HG03460 (cell line): ENCODE measurements around the gene NDFIP2.
"Not testable (repeated sequence)": the region's sequence is repeated elsewhere in the genome, so short reads cannot be mapped to it uniquely, and the experiment has no call there.

ENCODE experiments used
- ATAC-seq: cut with Tn5 transposase; IDR thresholded peaks from one replicate; pipeline ENCODE4 v1.9.1; 2021; ENCODE audit not compliant: unreplicated experiment

The NDFIP2 gene

DNA sequence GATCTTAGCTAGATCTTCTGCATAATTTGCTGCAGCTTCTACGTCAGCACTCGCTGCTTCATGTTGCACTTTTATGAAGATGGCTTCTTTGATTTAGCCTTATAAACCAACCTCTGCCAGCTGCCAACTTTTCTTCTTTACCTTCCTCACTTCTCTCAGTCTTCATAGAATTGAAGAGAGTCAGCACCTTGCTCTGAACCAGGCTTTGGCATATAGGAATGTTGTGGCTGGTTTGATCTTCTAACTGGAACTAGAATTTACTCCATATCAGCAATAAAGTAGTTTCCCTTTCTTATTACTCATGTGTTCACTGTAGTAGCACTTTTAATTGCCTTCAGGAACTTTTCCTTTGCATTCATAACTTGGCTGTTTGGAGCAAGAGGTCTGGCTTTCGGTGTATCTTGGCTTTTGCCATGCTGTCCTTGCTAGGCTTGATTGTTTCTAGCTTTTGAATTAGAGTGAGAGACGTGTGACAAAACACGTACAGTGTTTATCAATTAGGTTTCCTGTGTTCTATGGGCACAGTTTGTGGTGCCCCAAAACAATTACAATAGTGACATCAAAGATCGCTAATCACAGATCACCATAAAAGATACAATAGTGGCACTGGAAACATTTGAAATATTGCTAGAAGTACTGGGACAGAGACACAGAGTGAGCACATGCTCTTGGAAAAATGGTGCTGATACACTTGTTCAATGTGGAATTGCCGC lies 50.7 kb downstream of the NDFIP2 start:
- no peak for ATAC-seq

DNA sequence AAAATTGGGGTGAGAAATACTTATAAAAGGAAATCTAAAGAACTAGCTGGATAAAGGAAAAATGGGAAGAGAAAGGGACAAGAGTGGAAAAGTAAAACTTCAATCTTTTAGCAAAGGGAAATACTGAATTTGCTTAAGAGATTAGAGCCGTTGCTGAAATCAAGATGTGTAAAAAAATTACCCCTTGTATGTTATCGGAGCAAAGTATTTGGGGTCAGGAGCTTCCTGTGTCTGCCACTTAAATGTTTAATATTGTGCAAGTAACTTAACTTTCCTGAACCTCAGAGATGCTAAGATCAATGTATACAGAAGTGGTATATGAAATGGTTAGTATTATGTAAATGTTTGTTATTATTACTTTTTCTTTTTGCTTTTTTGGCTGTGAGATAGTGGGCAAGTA lies 51.6 kb downstream of the NDFIP2 start:
- no peak for ATAC-seq

DNA sequence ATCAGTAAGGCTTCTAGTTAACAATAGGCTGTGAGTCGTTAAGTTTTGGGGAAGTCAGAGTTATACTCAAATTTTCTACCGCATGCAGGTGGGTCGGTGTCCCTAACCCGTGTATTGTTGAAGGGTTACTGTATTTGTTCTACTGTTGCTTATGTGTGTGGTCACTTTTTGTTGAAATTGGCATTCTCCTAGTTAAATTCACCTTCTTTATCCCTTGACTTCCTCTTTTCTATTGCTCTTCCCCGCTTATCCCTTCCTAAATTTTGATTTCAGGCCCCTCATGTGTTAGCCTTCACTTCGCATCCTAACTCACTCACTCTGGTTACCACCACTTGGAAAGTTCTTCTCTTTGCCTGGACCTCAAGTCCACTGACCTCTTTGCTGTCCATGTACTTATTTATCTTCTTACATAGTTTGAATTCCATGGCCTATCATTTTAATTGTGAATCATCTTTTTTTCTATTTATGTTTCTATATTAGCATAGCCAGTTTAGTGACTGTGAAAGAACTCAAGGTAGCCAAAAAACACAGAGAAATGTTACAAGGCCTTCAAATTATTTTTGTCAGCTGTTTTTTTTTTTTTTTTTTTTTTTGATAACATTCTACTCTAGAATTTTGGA lies 52.9 kb downstream of the NDFIP2 start:
- ATAC-seq, result no peak

DNA sequence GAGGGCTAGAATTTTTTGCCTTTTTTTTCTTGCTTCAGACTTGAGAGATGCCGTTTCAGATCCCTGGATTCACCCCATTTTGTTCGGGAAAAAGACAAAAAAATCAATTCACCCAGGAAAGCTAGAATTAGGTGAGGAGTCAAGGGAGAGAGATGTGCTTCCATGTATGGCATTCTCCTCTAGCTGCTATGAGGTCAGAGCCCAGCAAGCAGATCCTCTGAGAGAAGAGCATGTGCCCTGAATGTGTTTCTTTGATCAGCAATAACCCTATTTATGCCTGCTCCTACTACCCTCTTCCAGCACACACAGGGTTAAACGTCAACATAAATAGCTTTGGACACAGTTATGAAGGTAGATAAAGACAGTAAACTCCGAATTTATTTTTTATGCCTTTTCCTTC lies 53.6 kb downstream of the NDFIP2 start:
- ATAC-seq, result no peak

DNA sequence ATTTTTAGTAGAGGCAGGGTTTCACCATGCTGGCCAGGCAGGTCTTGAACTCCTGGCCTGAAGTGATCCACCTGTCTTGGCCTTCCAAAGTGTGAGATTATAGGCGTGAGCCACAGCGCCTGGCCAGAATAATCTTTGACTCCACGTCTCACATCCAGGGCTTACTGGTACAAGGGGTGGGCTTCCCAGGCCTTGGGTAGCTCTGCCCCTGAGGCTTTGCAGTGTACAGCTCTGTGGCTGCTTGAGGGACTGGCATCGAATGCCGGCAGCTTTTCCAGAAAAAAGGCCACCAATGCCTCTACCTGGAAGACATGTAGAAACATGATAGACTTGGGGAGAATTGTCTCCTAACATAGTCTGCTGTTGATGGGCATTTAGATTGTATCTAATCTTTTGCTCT lies 57.8 kb downstream of the NDFIP2 start:
- ATAC-seq, result no peak

DNA sequence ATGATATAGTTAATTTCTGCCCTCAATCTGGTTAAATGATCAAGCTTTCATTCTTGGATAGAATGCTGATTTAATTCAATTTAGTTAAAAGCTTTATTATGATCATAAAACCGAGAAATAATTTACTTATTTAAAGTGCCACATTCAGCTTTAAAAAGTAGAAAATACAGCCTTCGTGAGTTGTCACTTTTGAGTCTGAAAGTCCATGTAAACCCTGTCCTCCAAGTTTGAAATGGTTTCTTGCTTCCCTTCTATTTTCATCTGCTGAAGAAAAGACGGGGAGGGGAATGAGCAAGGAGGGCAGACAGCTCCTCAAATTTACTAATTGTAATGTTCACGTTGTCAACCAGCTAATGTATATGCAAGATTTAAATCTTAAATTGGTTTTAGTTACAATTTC lies 59.5 kb downstream of the NDFIP2 start:
- ATAC-seq, result no peak

DNA sequence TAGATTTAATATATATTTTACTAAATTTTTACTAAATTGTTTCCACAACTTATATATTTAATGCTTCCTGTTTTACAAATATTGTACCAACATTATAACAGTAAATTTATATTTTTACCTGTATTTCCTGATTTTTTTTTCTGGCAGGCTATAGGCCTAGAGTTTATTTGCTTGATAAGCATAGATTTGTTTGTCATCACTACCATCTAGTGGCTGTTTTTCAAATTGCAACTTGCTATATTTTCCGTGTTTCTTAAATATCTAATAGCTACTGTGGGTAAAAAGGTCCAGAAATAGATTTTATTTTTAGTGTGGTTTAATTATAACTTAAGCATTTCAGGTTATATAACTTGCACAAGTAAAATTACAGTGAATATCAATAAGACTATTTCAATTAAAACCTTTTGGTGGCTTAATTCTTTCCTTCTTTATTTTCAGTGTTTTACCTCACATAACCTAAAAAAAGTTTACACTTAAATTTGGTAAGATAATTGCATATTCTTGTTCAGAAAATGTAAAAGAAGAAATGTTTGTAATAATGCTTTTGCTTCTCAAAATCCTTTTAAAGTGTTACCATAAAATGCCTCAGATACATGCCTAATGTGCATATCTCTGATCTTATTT lies 60.6 kb downstream of the NDFIP2 start:
- ATAC-seq, result no peak

DNA sequence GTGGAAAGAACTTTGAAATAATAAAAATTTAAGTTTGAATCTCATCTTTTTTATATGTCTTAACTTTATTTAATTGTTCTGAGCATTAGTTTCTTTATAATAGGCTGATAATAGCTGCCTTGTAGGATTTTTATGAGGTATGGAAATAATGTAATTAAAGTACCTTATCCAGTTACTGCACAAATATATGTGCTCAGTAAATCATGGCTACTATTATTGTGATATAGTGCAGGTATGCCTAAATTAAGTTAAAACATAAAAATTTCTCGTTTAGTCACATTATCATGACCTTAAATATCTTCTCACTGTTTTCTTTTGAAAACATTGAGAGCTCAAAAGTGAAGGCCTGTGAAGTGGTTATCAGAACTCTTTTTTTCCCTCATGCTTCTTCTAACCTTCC lies 62.9 kb downstream of the NDFIP2 start:
- no peak for ATAC-seq

DNA sequence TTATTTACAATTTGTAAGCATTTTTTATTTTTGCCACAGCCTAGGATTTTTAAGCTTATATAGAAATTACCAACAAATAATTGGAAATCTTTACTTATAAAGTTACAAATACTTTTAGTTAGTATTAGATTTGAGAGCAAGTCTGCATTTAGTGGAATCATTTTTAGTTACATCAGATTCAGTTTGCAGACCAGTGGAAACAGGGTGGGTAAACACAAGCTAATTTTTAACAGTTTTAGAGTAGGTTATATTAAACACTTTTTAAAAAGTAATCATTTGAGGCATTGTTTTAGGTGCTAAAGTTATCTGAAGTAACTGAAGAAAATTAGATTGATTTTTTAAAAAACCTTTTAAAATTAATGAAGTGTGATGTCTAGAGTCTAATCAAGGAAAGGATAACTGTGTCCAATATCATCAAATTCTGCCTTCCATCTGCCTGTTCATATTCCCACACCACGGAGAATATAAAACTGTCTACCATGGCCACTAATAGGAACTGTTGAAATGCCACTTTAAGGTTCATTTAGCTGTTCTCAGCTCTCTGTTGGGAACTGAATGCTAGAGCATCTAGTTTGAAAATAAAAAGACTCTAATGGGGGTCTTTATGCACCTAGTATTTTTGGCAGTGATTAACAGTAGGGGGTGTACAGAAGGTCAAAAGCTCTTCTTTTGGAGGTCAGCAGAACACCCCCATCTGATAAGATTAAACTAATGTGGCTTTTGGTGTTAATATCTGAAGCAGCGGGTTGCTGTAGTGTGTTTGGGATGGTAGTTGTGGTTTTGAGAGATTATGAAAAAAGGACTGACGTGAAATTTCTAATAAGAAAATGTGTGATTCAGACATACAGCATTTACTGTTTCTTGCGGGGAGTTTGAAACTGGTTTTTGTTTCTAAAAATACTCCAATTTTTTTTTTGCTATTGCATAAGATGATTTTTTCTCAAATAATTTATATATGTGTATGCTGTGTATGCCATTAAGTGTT lies 66.5 kb downstream of the NDFIP2 start:
- ATAC-seq, result no peak

DNA sequence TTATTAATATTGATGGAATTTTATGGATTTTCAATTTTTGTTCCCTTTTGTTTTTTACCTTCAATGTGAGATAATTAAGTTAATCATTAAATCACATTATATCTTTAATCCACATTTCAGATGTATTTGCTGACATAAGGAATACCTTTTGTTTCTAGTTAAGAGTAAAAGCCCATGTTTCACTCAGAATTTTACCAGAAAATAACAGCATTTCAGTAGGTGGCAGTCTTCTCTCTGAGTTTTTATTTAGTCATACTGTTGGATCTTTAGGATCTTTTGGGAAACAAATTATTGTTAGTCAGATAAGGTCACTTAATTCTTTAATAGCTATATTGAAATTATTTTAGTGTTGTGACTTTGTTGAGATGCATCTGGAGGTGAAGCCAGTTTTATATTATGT lies 67.9 kb downstream of the NDFIP2 start:
- ATAC-seq, result no peak

DNA sequence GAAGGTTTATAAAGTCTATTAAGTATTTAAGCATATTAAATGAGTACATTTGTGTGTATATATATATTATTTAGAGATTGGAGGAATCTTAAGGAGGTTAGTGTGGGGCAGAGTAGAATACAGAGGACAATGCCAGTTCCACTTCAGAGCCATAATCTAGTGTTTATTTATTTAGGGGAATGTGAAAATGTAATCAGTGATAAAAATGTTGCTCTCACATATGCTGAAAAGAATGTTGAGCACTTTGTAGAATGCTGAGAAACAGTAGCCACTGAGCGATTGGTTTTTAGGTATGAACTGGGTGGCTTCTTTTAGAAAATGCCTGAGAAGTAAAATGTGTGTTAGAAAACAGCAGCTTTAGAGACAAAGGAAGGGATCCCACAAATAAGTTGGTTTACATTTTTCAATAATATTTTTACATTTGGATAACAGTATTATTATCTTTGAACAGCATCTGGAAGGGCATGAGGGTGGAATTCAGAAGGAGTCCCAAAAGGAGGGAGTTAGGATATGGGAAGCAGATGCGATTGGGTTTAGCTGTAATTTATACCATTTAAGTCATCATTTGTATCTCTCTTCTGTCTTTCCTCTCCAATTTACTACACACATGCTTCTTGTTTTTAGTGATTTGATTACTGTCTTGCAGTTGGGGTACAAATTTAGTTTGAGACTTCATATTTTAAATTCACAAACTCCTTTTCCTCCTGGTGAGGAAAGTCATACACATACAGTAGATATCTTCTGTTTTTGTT lies 68.6 kb downstream of the NDFIP2 start:
- no peak for ATAC-seq

DNA sequence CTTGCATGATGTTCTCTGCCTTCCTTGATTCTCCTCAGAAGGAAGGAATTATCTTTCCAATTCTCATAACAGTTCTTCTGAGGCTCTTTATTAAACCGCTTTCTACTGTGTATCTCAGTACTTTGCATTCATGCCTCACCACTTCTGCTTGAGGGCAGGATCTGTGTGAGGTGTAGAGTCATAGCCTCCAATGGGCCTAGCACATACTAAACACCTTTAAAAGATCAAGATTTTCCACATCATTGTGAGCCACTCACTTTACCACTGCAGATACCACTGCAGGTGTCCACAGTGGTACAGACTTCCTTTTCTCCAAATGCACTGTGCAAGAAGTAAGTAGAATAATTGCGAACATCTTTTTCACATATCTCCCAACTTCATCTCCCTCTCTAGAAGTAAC lies 76.7 kb downstream of the NDFIP2 start:
- no peak for ATAC-seq

DNA sequence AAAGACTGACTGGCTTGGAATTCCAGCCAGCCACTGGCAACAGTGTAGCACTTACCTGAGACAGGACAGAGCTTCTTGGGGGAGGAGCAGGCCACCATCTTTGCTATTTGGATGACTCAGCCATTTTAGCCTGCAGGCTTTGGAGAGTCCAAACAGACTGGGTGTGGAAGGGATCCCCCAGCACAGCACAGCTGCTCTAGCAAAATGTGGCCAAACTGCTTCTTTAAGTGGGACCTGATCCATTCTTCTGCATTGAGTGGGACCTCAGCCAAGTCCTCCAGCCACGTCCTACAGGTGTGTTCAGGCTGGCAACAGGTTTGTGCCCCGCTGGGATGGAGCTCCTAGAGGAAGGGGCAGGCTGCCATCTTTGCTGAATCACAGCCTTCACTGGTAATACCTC lies 80.0 kb downstream of the NDFIP2 start:
- no peak for ATAC-seq

DNA sequence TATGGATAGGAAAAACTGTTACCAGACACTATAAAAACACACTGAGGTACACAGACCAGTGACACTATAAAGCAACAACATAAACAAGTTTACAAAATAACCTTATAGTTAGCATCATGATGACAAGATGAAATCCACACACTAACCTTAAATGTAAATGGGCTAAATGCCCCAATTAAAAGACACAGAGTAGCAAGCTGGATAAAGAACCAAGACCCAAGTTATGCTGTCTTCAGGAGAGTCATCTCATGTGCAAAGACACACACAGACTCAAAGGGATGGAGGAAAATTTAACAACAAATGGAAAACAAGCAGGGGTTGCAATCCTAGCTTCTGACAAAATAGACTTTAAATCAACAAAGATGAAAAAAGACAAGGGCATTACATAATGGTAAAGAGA lies 81.6 kb downstream of the NDFIP2 start:
- no peak for ATAC-seq

DNA sequence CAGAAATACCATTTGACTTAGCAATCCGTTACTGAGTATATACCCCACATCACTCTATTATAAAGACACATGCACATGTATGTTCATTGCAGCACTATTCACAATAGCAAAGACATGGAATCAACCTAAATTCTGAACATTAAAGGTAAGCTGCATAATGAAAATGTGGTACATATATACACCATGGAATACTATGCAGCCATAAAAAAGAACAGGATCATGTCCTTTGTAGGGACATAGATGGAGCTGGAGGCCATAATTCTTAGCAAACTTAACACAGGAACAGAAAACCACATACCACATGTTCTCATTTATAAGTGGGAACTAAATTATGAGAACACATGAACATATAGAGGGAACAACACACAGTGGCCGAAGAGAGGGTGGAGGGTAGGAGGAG lies 85.2 kb downstream of the NDFIP2 start:
- no peak for ATAC-seq

DNA sequence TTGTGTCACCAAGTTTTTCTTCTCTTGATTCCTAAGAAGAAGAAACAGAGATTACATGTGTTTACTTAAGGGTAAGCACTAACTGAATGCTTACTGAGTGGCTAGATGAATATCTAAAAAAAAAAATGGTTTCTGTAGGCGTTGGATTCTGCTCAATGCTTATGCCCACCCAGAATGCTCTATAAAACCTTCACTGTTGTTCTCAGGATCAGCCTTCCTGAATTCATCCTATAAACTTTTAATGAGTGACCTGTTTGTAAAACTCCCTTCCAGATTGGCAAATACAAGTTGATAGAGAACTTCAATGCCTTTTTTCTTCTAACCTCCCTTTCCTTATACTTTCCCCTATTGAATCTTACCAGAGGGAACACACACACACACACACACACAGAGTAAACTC lies 90.2 kb downstream of the NDFIP2 start:
- no peak for ATAC-seq

DNA sequence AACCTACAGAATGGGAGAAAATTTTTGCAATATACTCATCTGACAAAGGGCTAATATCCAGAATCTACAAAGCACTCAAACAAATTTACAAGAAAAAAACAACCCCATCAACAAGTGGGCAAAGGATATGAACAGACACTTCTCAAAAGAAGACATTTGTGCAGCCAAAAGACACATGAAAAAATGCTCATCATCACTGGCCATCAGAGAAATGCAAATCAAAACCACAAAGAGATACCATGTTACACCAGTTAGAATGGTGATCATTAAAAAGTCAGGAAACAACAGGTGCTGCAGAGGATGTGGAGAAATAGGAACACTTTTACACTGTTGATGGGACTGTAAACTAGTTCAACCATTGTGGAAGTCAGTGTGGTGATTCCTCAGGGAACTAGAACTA lies 92.9 kb downstream of the NDFIP2 start:
- not testable (repeated sequence) for ATAC-seq

DNA sequence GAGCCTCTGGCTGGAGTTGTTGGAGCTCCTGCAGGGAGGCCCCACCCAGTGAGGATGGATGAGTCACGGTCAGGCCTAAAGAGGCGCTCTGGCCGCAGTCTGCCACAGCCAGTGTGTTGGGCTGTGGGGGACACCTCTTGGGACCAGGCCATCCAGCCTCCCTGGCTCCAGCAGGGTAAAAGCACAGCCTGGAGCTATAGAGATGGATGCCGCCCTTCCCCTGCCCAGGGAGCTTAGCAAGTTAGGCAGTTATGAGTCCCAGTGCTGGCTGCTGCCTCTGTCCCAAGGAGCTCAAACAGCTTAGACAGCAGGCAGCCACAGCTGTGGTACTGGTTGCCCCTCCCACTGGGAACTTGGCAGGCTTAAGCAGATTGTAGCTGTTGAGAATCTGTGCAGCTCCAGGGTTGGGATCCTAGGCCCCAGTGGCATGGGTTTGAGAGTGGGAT lies 100.9 kb downstream of the NDFIP2 start:
- no peak for ATAC-seq

DNA sequence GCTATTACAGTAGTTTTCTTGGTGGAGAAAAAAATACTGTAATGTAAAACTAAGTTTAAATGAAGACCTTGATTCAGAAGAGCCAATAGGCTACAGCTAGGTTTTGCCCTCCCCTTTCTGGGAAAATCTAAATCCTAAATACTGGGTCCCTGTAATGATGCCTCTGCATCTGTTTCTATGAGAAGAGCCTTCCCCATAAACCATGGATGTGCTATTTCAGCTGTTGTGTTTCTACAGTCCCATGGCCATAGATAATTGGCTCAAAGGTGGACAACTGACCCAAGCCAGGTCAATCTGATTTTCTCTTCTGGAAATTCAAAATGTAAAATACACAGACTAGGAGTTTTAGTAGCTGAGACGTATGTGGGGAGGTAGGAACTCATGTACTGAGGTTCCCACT lies 101.9 kb downstream of the NDFIP2 start:
- no peak for ATAC-seq

DNA sequence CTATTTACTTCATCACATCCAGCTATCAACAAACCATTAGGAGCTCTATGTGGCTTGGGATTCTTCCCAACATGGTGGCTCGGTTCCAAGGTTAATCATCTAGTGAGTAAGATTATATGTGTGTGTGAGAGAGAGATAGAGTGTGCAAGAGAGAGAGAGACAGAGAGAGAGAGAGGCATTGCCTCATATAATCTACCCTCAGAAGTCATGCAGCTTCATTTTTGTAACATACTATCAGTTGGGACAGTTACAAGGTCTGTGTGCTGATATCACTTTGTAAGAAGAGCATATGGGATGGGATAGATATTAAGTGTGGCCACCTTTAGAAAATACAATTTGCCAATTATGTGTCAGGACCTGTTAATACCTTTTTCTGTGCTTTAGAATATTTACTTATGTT lies 104.1 kb downstream of the NDFIP2 start:
- ATAC-seq, result no peak
